ENCODE data around the gene PRIM1.

- TF ChIP-seq POLR2A (IDR thresholded peaks at IDR 0.05) (no peak), CTCF (IDR thresholded peaks at IDR 0.05) (no peak)
Measured at GRCh38 chr12:56761812-56762211, 9.7 kb upstream of the PRIM1 start.
